Loucy (cell line): ENCODE measurements around the gene SAMD9L.

Source experiments
- H2AFZ ChIP-seq: fragments of 200-600 bp; sonication (generic); 2 replicates; pipeline ENCODE4 v1.6.0; 2016; ENCODE audit warnings: antibody characterized with exemption, mild to moderate bottlenecking, low read length, moderate library complexity
- H3F3A ChIP-seq: fragments of 200-600 bp; 2 replicates; pipeline ENCODE4 v1.6.0; 2016; ENCODE audit warnings: antibody characterized with exemption, low read depth, mild to moderate bottlenecking
- H3K27me3 ChIP-seq: fragments of 200-600 bp; sonication (generic); 2 replicates; pipeline ENCODE4 v1.6.1; 2014; ENCODE audit warnings: low read length, mild to moderate bottlenecking; ENCODE audit not compliant: insufficient read depth, poor library complexity, severe bottlenecking
- H3K36me3 ChIP-seq: fragments of 200-600 bp; sonication (generic); 2 replicates; pipeline ENCODE4 v1.6.1; 2016; ENCODE audit warnings: low read length; ENCODE audit not compliant: insufficient read depth
- H3K4me1 ChIP-seq: fragments of 200-600 bp; sonication (generic); 2 replicates; pipeline ENCODE4 v1.5.1; 2014; ENCODE audit warnings: low read length, mild to moderate bottlenecking; ENCODE audit not compliant: insufficient read depth, poor library complexity, severe bottlenecking
- H3K4me2 ChIP-seq: fragments of 200-600 bp; sonication (generic); 2 replicates; pipeline ENCODE4 v1.6.0; 2014; ENCODE audit warnings: antibody characterized with exemption, low read length, low read depth, mild to moderate bottlenecking; ENCODE audit not compliant: poor library complexity, severe bottlenecking
- H3K4me3 ChIP-seq: fragments of 200-600 bp; sonication (generic); 2 replicates; pipeline ENCODE4 v1.5.1; 2014; ENCODE audit warnings: low read length, mild to moderate bottlenecking, mixed read lengths; ENCODE audit not compliant: poor library complexity, severe bottlenecking
- H3K79me2 ChIP-seq: fragments of 200-600 bp; sonication (generic); 2 replicates; pipeline ENCODE4 v1.6.1; 2014; ENCODE audit warnings: low read length; ENCODE audit not compliant: insufficient read depth
- H3K9ac ChIP-seq: fragments of 200-600 bp; sonication (generic); 2 replicates; pipeline ENCODE4 v1.6.0; 2014; ENCODE audit warnings: mild to moderate bottlenecking, low read depth, low read length, moderate library complexity; ENCODE audit not compliant: poor library complexity, severe bottlenecking
- H3K9me2 ChIP-seq: fragments of 200-600 bp; sonication (generic); replicated peaks from 2 replicates; pipeline ENCODE4 v1.6.1; 2016; ENCODE audit warnings: low read depth, low read length, mixed read lengths
- H3K9me3 ChIP-seq: fragments of 200-600 bp; sonication (generic); 2 replicates; pipeline ENCODE4 v1.6.1; 2014; ENCODE audit warnings: mild to moderate bottlenecking, antibody characterized with exemption, low read length, low read depth; ENCODE audit not compliant: insufficient read depth
- H4K20me1 ChIP-seq: fragments of 200-600 bp; sonication (generic); 2 replicates; pipeline ENCODE4 v1.6.0; 2014; ENCODE audit warnings: antibody characterized with exemption, low read length, mild to moderate bottlenecking; ENCODE audit not compliant: insufficient read depth, poor library complexity, severe bottlenecking
- CTCF ChIP-seq: fragments of 200-600 bp; sonication (generic); conservative IDR thresholded peaks from 2 replicates; pipeline ENCODE4 v1.5.1; 2014; ENCODE audit warnings: mild to moderate bottlenecking, antibody characterized with exemption, low read length
- EZH2phosphoT487 ChIP-seq: fragments of 200-600 bp; IDR thresholded peaks from 2 replicates; pipeline ENCODE4 v1.6.1; 2018; ENCODE audit warnings: antibody characterized with exemption, mild to moderate bottlenecking, moderate library complexity, borderline replicate concordance

SAMD9L gene

DNA sequence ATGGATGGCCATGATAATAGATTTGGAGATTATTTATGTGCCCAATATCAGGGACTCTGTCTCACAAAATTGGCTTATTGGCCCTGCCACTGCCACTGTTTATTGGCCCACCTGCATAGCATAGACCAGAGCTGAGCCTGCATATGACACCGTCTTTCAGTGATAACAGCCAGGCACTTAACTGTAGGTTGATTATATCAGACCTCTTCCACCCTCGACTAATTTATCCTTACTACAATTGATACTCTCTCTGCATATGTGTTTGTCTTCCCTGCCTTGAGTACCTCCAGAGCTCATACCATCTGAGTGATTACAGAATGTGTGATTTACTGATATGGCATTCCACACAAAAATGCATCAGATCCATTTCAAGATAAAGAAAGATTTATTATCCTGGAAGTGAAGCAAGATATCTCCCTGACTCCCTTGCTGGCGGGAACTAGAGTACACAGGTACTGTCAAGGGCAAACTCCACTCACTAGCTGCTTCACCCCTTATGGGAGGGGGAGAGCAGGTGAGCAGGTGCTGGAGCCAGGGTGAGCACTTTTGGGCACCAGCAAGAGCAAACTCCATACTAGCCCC, 13.1 kb upstream of the SAMD9L start:
- Histone ChIP-seq H3K4me3 (no peak overlapping the region), H3K9me3 (peaks cover 4% of the 10 kb centered on the region), H2AFZ (no peak overlapping the region), H3K79me2 (no peaks in the 10 kb centered on the region), H4K20me1 (no peaks in the 10 kb centered on the region), H3K9me2 (no peaks in the 10 kb centered on the region), H3K4me2 (no peak overlapping the region), H3K27me3 (no peaks in the 10 kb centered on the region), H3K4me1 (no peaks in the 10 kb centered on the region), H3F3A (no peaks in the 10 kb centered on the region), H3K36me3 (no peaks in the 10 kb centered on the region), H3K9ac (no peak overlapping the region)
- TF ChIP-seq EZH2phosphoT487: no peak
- TF ChIP-seq CTCF: no peak

GRCh38 chr7:93160410-93160809, 12.2 kb upstream of the SAMD9L start:
- Histone ChIP-seq H4K20me1 (no peaks in the 10 kb centered on the region), H3K9me3 (peaks cover 4% of the 10 kb centered on the region), H3K36me3 (no peaks in the 10 kb centered on the region), H3K9ac (no peak overlapping the region), H3K4me3 (no peak overlapping the region), H3K9me2 (no peaks in the 10 kb centered on the region), H3K4me1 (no peaks in the 10 kb centered on the region), H2AFZ (no peak overlapping the region), H3K4me2 (no peak overlapping the region), H3K79me2 (no peaks in the 10 kb centered on the region), H3F3A (no peaks in the 10 kb centered on the region), H3K27me3 (no peaks in the 10 kb centered on the region)
- TF ChIP-seq CTCF (no peak), EZH2phosphoT487 (no peak)

- peaks cover 5% of the 10 kb centered on the region for H3K27me3 ChIP-seq
- TF ChIP-seq EZH2phosphoT487 (no peak), CTCF (no peak)
- no peak overlapping the region for H3K4me3 ChIP-seq
- H3F3A ChIP-seq: no peaks in the 10 kb centered on the region
- no peaks in the 10 kb centered on the region for H4K20me1 ChIP-seq
- no peak overlapping the region for H3K9ac ChIP-seq
- no peaks in the 10 kb centered on the region for H3K4me1 ChIP-seq
- H3K4me2 ChIP-seq: no peak overlapping the region
- no peaks in the 10 kb centered on the region for H3K9me2 ChIP-seq
- H2AFZ ChIP-seq: no peak overlapping the region
- peaks cover 4% of the 10 kb centered on the region for H3K9me3 ChIP-seq
- H3K36me3 ChIP-seq: no peaks in the 10 kb centered on the region
- no peaks in the 10 kb centered on the region for H3K79me2 ChIP-seq
Measured at GRCh38 chr7:93159490-93159889, 11.3 kb upstream of the SAMD9L start.
